ENCODE data around the gene KIAA0825. TPM values are rescaled to one million over a fixed set of nuclear protein-coding genes. Genes with fewer than 3 reads are reported as not detected.
"Not testable (repeated sequence)": the region's sequence is repeated elsewhere in the genome, so short reads cannot be mapped to it uniquely, and the experiment has no call there.

The KIAA0825 gene
- total RNA-seq, 2 experiments from 2014 or later: 0.68 to 0.69 TPM

DNA sequence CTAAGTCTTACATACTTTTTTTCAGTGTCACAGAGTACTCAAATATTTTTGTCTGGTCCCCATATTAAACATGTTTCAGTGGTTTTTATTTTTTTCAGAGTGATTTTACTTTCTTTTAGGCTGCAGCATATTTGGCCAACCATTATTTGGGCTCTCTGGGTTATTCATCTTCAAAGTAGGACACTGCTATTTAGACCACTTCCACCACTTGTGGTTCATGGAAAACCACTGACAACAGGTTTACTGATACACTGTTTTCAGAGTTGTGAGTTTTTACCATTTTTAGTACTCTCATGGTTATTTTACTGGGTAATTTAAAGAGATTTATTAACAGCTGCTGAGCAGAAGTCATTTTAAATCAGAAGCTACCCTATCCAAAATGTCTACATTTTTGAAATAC is 437.6 kb downstream of the KIAA0825 start:
- no peak overlapping the region for H3K27ac Mint-ChIP-seq
- no peak for DNase-seq
- CTCF ChIA-PET: no interaction called here
- H3K9me3 Mint-ChIP-seq: no peaks in the 10 kb centered on the region
- H3K27me3 Mint-ChIP-seq: no peaks in the 10 kb centered on the region
- H3K4me1 Mint-ChIP-seq (ENCODE audit: low read depth): no peaks in the 10 kb centered on the region
- H3K36me3 Mint-ChIP-seq: no peaks in the 10 kb centered on the region
- POLR2A ChIA-PET: no interaction called here
- H3K4me3 Mint-ChIP-seq: no peak overlapping the region
- intact Hi-C loops (cut with micrococcal nuclease): no loop called here

DNA sequence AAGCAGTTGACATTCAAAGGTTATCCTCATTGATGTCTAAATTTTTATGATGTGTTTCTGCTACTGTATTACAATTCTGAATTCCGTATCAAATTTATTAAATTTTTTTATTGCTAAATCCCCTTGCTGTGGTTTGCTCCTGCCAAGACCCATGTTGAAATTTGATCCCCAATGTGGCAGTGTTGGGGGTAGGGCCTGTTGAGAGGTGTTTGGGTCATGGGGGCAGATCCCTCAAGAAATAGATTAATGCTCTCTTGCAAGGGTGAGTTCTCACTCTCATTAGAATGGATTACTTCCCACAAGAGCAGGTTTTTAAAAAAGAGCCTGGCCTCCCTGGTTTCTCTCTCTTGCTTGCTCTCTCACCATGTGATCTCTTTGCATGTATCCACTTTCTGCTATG is 442.5 kb downstream of the KIAA0825 start:
- intact Hi-C loops (cut with micrococcal nuclease): no loop called here
- POLR2A ChIA-PET: no interaction called here
- CTCF ChIA-PET: no interaction called here
- DNase-seq: no peak
- Mint-ChIP-seq H3K4me1 (ENCODE audit: low read depth) (no peaks in the 10 kb centered on the region), H3K4me3 (no peak overlapping the region), H3K9me3 (no peaks in the 10 kb centered on the region), H3K36me3 (no peaks in the 10 kb centered on the region), H3K27ac (no peak overlapping the region), H3K27me3 (no peaks in the 10 kb centered on the region)

DNA sequence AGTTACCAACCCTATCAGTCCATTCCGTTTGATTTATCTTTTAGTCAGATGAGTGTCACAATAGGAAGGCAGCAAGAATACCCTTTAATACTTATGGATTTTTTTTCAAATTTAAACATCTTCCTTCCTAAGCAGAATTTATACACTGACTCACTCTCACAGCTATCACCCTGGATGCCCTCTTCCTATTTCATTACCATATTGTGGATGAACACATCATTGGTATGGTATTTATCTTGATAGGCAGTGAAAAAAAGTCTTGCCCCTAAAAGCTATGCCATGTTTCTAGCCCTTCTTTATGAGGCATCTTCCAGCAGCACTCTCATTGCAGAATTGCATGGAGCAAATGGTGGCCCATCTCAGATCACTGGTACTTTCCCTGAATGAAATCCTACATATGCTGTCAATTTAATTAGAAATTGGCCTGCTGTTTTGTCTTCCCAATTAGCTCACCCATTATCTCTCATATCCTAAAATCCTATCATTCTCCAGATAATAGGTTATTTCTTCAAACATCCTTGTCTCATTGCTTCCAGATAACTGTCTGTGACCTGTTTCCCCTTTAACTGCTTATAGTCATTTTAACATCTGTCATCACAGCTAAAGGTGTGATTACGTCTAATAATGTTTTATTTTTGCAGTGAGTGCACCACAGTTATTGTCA is 443.5 kb downstream of the KIAA0825 start:
- Mint-ChIP-seq H3K4me3 (no peak overlapping the region), H3K9me3 (no peaks in the 10 kb centered on the region), H3K27ac (no peak overlapping the region), H3K27me3 (no peaks in the 10 kb centered on the region), H3K4me1 (ENCODE audit: low read depth) (no peaks in the 10 kb centered on the region), H3K36me3 (no peaks in the 10 kb centered on the region)
- intact Hi-C loops (cut with micrococcal nuclease): no loop called here
- no peak for DNase-seq
- ChIA-PET CTCF (no interaction called here), POLR2A (no interaction called here)

- Mint-ChIP-seq H3K27me3 (no peaks in the 10 kb centered on the region), H3K27ac (no peak overlapping the region), H3K4me3 (no peak overlapping the region), H3K4me1 (ENCODE audit: low read depth) (no peaks in the 10 kb centered on the region), H3K36me3 (no peaks in the 10 kb centered on the region), H3K9me3 (no peaks in the 10 kb centered on the region)
- POLR2A ChIA-PET: no interaction called here
- intact Hi-C loops (cut with micrococcal nuclease): no loop called here
- DNase-seq: no peak
- CTCF ChIA-PET: no interaction called here
Measured at GRCh38 chr5:94173100-94173499, 445.3 kb downstream of the KIAA0825 start.

- H3K9me3 Mint-ChIP-seq; DNase-seq; CTCF ChIA-PET; H3K36me3 Mint-ChIP-seq; POLR2A ChIA-PET; intact Hi-C loops (cut with micrococcal nuclease); H3K4me1 Mint-ChIP-seq (ENCODE audit: low read depth); H3K4me3 Mint-ChIP-seq; H3K27ac Mint-ChIP-seq; H3K27me3 Mint-ChIP-seq: not testable (repeated sequence)
Measured at GRCh38 chr5:94171070-94171469, 447.3 kb downstream of the KIAA0825 start.

DNA sequence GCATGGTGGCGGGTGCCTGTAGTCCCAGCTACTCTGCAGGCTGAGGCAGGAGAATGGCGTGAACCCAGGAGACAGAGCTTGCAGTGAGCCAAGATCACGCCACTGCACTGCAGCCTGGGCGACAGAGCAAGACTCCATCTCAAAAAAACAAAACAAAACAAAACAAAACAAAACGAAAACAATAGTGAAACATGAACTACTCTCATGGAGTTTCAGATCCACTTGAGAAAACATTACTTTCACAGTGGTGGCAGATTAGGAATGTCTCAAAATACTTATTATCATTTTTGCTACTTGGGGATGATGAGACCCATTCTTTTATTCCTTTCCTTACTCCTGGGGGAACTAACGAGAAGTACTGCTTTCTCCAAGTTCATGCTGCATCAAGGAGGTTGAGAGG is 448.2 kb downstream of the KIAA0825 start:
- H3K9me3 Mint-ChIP-seq; H3K4me1 Mint-ChIP-seq (ENCODE audit: low read depth); intact Hi-C loops (cut with micrococcal nuclease); DNase-seq; H3K36me3 Mint-ChIP-seq; H3K27me3 Mint-ChIP-seq; H3K4me3 Mint-ChIP-seq; CTCF ChIA-PET; H3K27ac Mint-ChIP-seq; POLR2A ChIA-PET: not testable (repeated sequence)

DNA sequence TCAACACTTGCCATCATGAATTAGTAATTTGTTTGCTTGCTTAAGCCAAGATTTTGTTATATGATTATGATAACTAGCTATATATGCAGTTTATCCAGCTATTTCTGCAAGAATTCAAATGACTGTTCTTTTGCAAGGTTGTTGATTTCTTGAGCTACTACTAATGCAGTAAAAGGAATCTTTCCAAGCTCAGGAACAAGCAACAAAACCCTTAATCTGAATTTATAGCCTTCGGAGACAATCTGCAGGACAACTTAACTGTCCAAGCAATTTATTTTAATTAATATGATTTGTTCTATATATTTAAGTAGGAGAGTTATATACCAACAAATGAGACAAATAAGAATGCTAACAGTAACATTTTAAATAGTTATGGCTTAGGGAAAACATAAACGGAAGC is 450.3 kb downstream of the KIAA0825 start:
- intact Hi-C loops (cut with micrococcal nuclease): no loop called here
- no peak overlapping the region for H3K4me3 Mint-ChIP-seq
- no peaks in the 10 kb centered on the region for H3K36me3 Mint-ChIP-seq
- H3K4me1 Mint-ChIP-seq (ENCODE audit: low read depth): no peaks in the 10 kb centered on the region
- H3K27ac Mint-ChIP-seq: no peak overlapping the region
- peaks cover 1% of the 10 kb centered on the region for H3K27me3 Mint-ChIP-seq
- H3K9me3 Mint-ChIP-seq: peaks cover 3% of the 10 kb centered on the region
- POLR2A ChIA-PET: no interaction called here
- no peak for DNase-seq
- CTCF ChIA-PET: no interaction called here

DNA sequence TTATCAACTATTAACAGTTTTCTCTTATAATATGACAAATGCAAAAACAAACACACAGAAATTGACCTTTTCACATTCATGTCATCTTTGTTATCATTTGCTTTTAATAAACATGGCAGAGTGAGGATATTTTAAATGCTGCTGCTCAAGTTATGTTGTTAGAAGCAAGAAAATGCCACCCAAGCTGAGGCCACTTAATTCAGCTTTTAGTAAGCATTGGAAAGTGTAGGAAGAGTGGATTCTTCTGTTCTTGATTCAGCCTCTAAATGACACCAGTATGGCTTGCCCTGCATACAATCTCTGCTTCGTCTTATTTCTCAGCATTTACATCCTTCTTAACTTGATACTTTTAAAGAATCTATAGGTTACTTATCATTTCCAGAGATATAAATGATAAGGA is 456.6 kb downstream of the KIAA0825 start:
- Mint-ChIP-seq H3K4me3 (no peak overlapping the region), H3K4me1 (ENCODE audit: low read depth) (no peaks in the 10 kb centered on the region), H3K9me3 (peaks cover 3% of the 10 kb centered on the region), H3K27me3 (peaks cover 2% of the 10 kb centered on the region), H3K36me3 (no peaks in the 10 kb centered on the region), H3K27ac (no peak overlapping the region)
- ChIA-PET POLR2A (no interaction called here), CTCF (no interaction called here)
- no peak for DNase-seq
- intact Hi-C loops (cut with micrococcal nuclease): no loop called here

DNA sequence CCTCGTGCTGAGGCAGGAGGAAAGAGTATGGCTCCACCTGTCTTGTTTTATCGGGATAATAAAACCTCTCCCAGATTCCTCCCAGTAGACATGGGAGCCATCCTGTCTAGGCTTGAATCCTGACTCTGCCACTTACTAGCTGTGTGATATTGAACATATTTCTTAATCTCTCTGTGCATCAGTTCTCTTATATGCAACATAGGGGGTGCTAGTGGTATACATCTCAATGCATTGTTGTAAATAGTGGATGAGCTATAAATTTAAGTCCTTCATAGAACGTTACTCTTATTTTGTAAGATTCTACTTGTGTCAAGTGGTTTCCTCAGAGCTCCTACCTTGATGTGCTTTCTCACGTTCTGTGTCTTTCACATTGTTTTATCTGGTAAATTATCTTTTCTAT is 459.3 kb downstream of the KIAA0825 start:
- CTCF ChIA-PET: interaction anchor here (0.8 to 1.3 kb wide), 2 partner anchors 24 to 92 kb away, joined by 3 read pairs; no protein-coding TSS in a partner anchor

DNA sequence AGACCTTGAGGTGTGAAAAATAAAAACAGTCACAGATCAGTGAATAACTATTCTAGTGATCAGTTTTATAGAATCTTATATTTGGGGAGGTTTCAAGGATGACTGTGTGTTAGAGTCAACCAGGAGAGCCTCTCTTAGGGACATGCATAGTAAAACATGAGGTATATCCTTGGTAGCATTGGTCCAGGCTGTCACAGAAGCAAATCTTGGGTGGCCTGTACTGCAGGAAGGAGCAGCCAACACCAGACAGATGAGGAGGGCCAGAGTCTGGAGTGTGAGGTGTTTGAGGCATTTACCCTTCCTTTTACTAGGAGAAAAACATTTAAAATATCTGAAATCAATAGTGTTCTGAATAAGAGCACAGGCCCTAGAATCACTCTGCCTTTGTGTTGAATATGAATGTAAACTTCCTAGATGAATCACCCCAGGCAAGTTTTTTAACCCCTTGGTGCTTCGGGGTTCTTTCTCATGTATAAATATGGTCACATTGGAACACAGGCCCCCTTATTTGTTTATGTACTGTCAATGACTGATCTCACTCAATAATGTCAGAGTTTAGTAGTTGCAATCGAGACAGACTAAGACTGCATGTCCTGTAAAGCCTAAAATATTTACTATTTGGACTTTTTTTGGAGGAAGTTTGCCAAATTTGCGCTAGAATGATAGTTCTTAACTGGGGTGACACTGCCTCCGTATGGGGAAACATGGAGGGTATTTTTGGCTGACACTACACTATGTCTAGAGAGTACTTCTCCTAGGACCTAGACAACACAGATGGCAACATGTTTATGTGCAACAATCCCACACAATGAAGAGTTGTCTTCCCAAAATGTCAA is 460.5 kb downstream of the KIAA0825 start:
- H3K4me3 Mint-ChIP-seq: no peak overlapping the region

More for the DNA sequence above, 459.3 kb downstream of the KIAA0825 start:
- H3K36me3 Mint-ChIP-seq: no peaks in the 10 kb centered on the region
- H3K27me3 Mint-ChIP-seq: peaks cover 1% of the 10 kb centered on the region
- H3K4me3 Mint-ChIP-seq: no peak overlapping the region
- no peaks in the 10 kb centered on the region for H3K4me1 Mint-ChIP-seq (ENCODE audit: low read depth)
- no peak overlapping the region for H3K27ac Mint-ChIP-seq
- intact Hi-C loops (cut with micrococcal nuclease): no loop called here
- POLR2A ChIA-PET: no interaction called here
- peaks cover 3% of the 10 kb centered on the region for H3K9me3 Mint-ChIP-seq
- no peak for DNase-seq

DNA sequence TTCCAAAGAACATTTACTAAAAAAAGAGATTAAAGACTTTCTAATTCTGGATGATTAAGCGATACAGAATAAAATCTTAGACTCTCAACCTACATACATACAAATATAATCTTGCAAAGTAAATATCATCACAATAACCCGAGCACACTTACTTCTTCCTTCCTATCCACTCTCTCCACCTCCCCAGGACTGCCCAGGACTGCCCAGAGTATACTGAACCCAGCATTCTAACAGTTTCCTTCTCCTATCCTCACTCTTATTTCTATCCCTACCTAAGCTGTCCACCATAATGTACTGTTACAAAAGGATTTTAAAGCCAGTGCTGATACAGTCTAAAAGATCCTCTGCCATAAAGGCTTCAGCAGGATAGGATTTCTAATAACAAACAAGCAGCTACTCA is 463.7 kb downstream of the KIAA0825 start:
- DNase-seq: no peak
- H3K4me1 Mint-ChIP-seq (ENCODE audit: low read depth): no peaks in the 10 kb centered on the region
- POLR2A ChIA-PET: no interaction called here
- no peaks in the 10 kb centered on the region for H3K27me3 Mint-ChIP-seq
- CTCF ChIA-PET: no interaction called here
- intact Hi-C loops (cut with micrococcal nuclease): no loop called here
- no peaks in the 10 kb centered on the region for H3K9me3 Mint-ChIP-seq
- no peaks in the 10 kb centered on the region for H3K36me3 Mint-ChIP-seq
- no peak overlapping the region for H3K4me3 Mint-ChIP-seq
- H3K27ac Mint-ChIP-seq: no peak overlapping the region

More for the DNA sequence above, 460.5 kb downstream of the KIAA0825 start:
- peaks cover 1% of the 10 kb centered on the region for H3K27me3 Mint-ChIP-seq
- intact Hi-C loops (cut with micrococcal nuclease): no loop called here
- H3K27ac Mint-ChIP-seq: no peak overlapping the region
- H3K36me3 Mint-ChIP-seq: no peaks in the 10 kb centered on the region
- DNase-seq: no peak
- no peaks in the 10 kb centered on the region for H3K4me1 Mint-ChIP-seq (ENCODE audit: low read depth)
- POLR2A ChIA-PET: no interaction called here
- H3K9me3 Mint-ChIP-seq: no peaks in the 10 kb centered on the region
- CTCF ChIA-PET: no interaction called here

DNA sequence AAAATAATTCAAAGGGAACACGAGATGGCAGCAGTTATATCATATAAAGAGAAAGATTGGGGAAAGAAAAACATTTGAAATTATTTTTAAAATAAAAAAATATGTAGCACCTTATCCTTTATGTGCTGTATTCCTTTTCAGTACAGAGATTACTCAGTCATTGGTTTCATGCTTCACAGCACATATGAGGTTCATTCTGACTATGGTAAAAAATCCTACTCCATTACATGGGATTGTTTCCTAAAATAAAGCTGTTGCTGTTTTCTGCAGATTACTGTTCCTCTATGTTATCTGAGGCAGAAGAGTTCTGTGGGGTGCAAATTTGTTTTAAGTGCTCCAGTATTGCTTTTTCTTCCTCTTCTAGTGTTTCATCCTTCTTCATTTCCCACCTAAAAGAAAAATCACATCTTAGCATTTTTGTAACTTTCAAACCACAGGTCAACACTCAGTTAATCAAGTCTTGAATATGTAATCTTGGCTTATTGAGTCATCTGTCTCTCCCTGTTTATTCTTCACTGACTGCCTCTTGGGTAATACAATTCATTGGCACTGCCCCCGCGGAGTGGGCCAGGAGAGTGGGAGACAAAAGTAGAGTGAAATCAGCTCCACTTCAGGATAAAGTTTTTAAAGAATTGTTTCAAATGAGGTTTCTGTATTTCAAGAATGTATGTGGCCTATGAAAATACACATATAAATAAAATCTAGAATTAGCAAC is 464.5 kb downstream of the KIAA0825 start:
- Mint-ChIP-seq H3K27me3 (no peaks in the 10 kb centered on the region), H3K4me3 (no peak overlapping the region), H3K4me1 (ENCODE audit: low read depth) (no peaks in the 10 kb centered on the region), H3K36me3 (no peaks in the 10 kb centered on the region), H3K9me3 (no peaks in the 10 kb centered on the region), H3K27ac (no peak overlapping the region)
- no peak for DNase-seq
- intact Hi-C loops (cut with micrococcal nuclease): no loop called here
- ChIA-PET CTCF (no interaction called here), POLR2A (no interaction called here)

- H3K4me1 Mint-ChIP-seq (ENCODE audit: low read depth); CTCF ChIA-PET; H3K4me3 Mint-ChIP-seq; H3K36me3 Mint-ChIP-seq; H3K9me3 Mint-ChIP-seq; intact Hi-C loops (cut with micrococcal nuclease); H3K27me3 Mint-ChIP-seq; POLR2A ChIA-PET; DNase-seq; H3K27ac Mint-ChIP-seq: not testable (repeated sequence)
Measured at GRCh38 chr5:94143621-94144020, 474.8 kb downstream of the KIAA0825 start.

Measured in activated CD4-positive, alpha-beta memory T cell treated with anti-CD3 and anti-CD28 coated beads for 36 hours (primary cell).